HCT116 (cell line): ENCODE data around the gene USP32. TPM values are rescaled to one million over a fixed set of nuclear protein-coding genes. Genes with fewer than 3 reads are reported as not detected.

Source experiments
- ATAC-seq: fragments of 200-7000 bp; cut with Tn5 transposase; 2 replicates; pipeline ENCODE4 v1.9.1; 2020; ENCODE audit warnings: mild to moderate bottlenecking, moderate library complexity
- BruUV-seq: library from RNA; stranded (reverse); fragments of 400-500 nt; replicated peaks from 2 replicates; lab custom pipeline; 2021; lab: Mats Ljungman, UMichigan
- CTCF ChIA-PET: fragments of 300-600 bp; sonication (Branson Sonifier 250); formaldehyde crosslinking; loops from one replicate; lab custom pipeline; 2021; ENCODE audit warnings: antibody characterized with exemption; lab: Charles Lee
- POLR2A ChIA-PET: fragments of 300-600, 350-600 bp; sonication (Branson Sonifier 250); formaldehyde crosslinking; loops from one replicate; lab custom pipeline; 2021; ENCODE audit warnings: antibody characterized with exemption; lab: Charles Lee
- RAD21 ChIA-PET, 2 experiments: fragments of 300-600 bp; sonication (Branson Sonifier 250); formaldehyde crosslinking; loops; one replicate each; lab custom pipeline; 2023; ENCODE audit warnings: low total read pairs in 2 of 2; ENCODE audit not compliant: uncharacterized antibody in 2 of 2, unreplicated experiment in 2 of 2, low non-redundant PET in 1 of 2; lab: Charles Lee
- DNase-seq: peaks from one replicate; pipeline ENCODE4 v3.0.0-alpha.2; 2010; ENCODE audit warnings: low read depth, low spot score
- H2AFZ ChIP-seq: fragments of 200-600 bp; shearing (Covaris generic), sonication (generic); 2 replicates; pipeline ENCODE4 v1.6.1; 2017; ENCODE audit warnings: low read depth, mixed run types, mixed read lengths, antibody characterized with exemption, low read length; ENCODE audit not compliant: poor library complexity, severe bottlenecking
- H3K27ac ChIP-seq: 2 replicates; pipeline ENCODE4 v1.5.1; 2012; ENCODE audit warnings: low read depth, low read length
- H3K27me3 ChIP-seq: fragments of 200-600 bp; sonication (generic); 2 replicates; pipeline ENCODE4 v1.6.1; 2016; ENCODE audit warnings: mixed run types, low read length, mixed read lengths; ENCODE audit not compliant: insufficient read depth
- H3K36me3 ChIP-seq, 2 experiments: fragments of 200-500 bp in 1 of 2; fragments of 200-600 bp in 1 of 2; sonication (Bioruptor generic) in 1 of 2; sonication (generic) in 1 of 2; 2 replicates each; pipeline versions ENCODE4 v1.5.1 to v1.6.1; 2014 to 2016; ENCODE audit warnings: low read length in 2 of 2, inconsistent platforms in 1 of 2, mixed read lengths in 1 of 2, mixed run types in 1 of 2; ENCODE audit not compliant: insufficient read depth in 2 of 2, control insufficient read depth in 1 of 2
- H3K4me1 ChIP-seq, 2 experiments: fragments of 200-600 bp in 1 of 2; sonication (generic) in 1 of 2; 2 replicates each; pipeline versions ENCODE4 v1.5.1 to v1.6.1; 2012 to 2017; ENCODE audit warnings: low read length in 2 of 2, inconsistent platforms in 1 of 2, mild to moderate bottlenecking in 1 of 2, mixed read lengths in 1 of 2, mixed run types in 1 of 2, moderate library complexity in 1 of 2; ENCODE audit not compliant: insufficient read depth in 2 of 2, control insufficient read depth in 1 of 2
- H3K4me2 ChIP-seq: fragments of 200-600 bp; sonication (generic); 2 replicates; pipeline ENCODE4 v1.6.1; 2017; ENCODE audit warnings: mixed run types, low read length, mixed read lengths
- H3K4me3 ChIP-seq, 2 experiments: fragments of 200-600 bp in 1 of 2; sonication (generic) in 1 of 2; replicated peaks in 1 of 2; 2 replicates each; pipeline ENCODE4 v1.5.1; 2011 to 2016; ENCODE audit warnings: low read length in 2 of 2, control low read depth in 1 of 2, low read depth in 1 of 2, mild to moderate bottlenecking in 1 of 2, mixed read lengths in 1 of 2, mixed run types in 1 of 2
- H3K79me2 ChIP-seq: fragments of 200-600 bp; sonication (generic); 2 replicates; pipeline ENCODE4 v1.6.1; 2017; ENCODE audit warnings: mild to moderate bottlenecking, mixed run types, low read length, moderate library complexity, mixed read lengths; ENCODE audit not compliant: insufficient read depth
- H3K9ac ChIP-seq: fragments of 200-600 bp; sonication (generic); 2 replicates; pipeline ENCODE4 v1.6.1; 2016; ENCODE audit warnings: low read length, mixed read lengths
- H3K9me2 ChIP-seq: fragments of 200-600 bp; sonication (generic), shearing (Covaris generic); 2 replicates; pipeline ENCODE4 v1.6.1; 2017; ENCODE audit warnings: mixed run types, mild to moderate bottlenecking, moderate library complexity; ENCODE audit not compliant: insufficient read depth
- H3K9me3 ChIP-seq, 2 experiments: fragments of 200-500 bp in 1 of 2; fragments of 200-600 bp in 1 of 2; sonication (Bioruptor generic) in 1 of 2; sonication (generic) in 1 of 2; 2 replicates each; pipeline ENCODE4 v1.6.1; 2014 to 2017; ENCODE audit warnings: low read length in 2 of 2, mixed read lengths in 2 of 2, inconsistent platforms in 1 of 2, low read depth in 1 of 2, mild to moderate bottlenecking in 1 of 2, mixed run types in 1 of 2, moderate library complexity in 1 of 2; ENCODE audit not compliant: control insufficient read depth in 1 of 2, insufficient read depth in 1 of 2
- H4K20me1 ChIP-seq: fragments of 200-600 bp; sonication (generic), shearing (Covaris generic); 2 replicates; pipeline ENCODE4 v1.6.1; 2017; ENCODE audit warnings: mixed run types, mild to moderate bottlenecking, moderate library complexity; ENCODE audit not compliant: insufficient read depth
- ATF3 ChIP-seq: IDR thresholded peaks from 2 replicates; pipeline ENCODE4 v1.6.1; 2012
- CBX3 ChIP-seq: IDR thresholded peaks from 2 replicates; pipeline ENCODE4 v1.6.1; 2012; ENCODE audit warnings: low read depth
- CEBPB ChIP-seq: IDR thresholded peaks from 2 replicates; pipeline ENCODE4 v1.6.1; 2012; ENCODE audit warnings: low read depth
- EGR1 ChIP-seq: IDR thresholded peaks from 2 replicates; pipeline ENCODE4 v1.6.1; 2012; ENCODE audit warnings: low read depth
- ELF1 ChIP-seq: IDR thresholded peaks from 2 replicates; pipeline ENCODE4 v1.6.1; 2012; ENCODE audit warnings: low read depth, borderline replicate concordance
- EZH2 ChIP-seq: fragments of 200-600 bp; sonication (generic); IDR thresholded peaks from 2 replicates; pipeline ENCODE4 v1.6.1; 2017; ENCODE audit warnings: antibody characterized with exemption, mixed run types
- EZH2phosphoT487 ChIP-seq: fragments of 200-600 bp; IDR thresholded peaks from 2 replicates; pipeline ENCODE4 v1.6.1; 2018; ENCODE audit warnings: antibody characterized with exemption, borderline replicate concordance
- FOSL1 ChIP-seq: IDR thresholded peaks from 2 replicates; pipeline ENCODE4 v1.6.1; 2012; ENCODE audit warnings: low read depth
- JUND ChIP-seq: IDR thresholded peaks from 2 replicates; pipeline ENCODE4 v1.6.1; 2012
- POLR2AphosphoS5 ChIP-seq: IDR thresholded peaks from 2 replicates; pipeline ENCODE4 v1.6.1; 2011; ENCODE audit warnings: mild to moderate bottlenecking, low read depth, low read length, moderate library complexity
- RAD21 ChIP-seq: IDR thresholded peaks from 2 replicates; pipeline ENCODE4 v1.6.1; 2012; ENCODE audit warnings: low read depth, mild to moderate bottlenecking
- SP1 ChIP-seq: IDR thresholded peaks from 2 replicates; pipeline ENCODE4 v1.6.1; 2012; ENCODE audit warnings: low read depth
- SRF ChIP-seq: IDR thresholded peaks from 2 replicates; pipeline ENCODE4 v1.6.1; 2012; ENCODE audit warnings: low read depth
- TCF7L2 ChIP-seq: IDR thresholded peaks from 2 replicates; pipeline ENCODE4 v1.7.0; 2011; ENCODE audit warnings: borderline replicate concordance, inconsistent platforms; ENCODE audit not compliant: insufficient read depth, insufficient read length; ENCODE audit errors: extremely low read depth
- YY1 ChIP-seq: IDR thresholded peaks from 2 replicates; pipeline ENCODE4 v1.6.1; 2011; ENCODE audit warnings: low read length, low read depth, moderate library complexity, mild to moderate bottlenecking; ENCODE audit not compliant: insufficient replicate concordance; ENCODE audit errors: extremely low read depth
- ZBTB33 ChIP-seq: IDR thresholded peaks from 2 replicates; pipeline ENCODE4 v1.6.1; 2011; ENCODE audit warnings: mild to moderate bottlenecking, low read length, moderate library complexity; ENCODE audit not compliant: insufficient replicate concordance; ENCODE audit errors: extremely low read depth
- ZFX ChIP-seq: fragments of 450-650 bp; IDR thresholded peaks from 2 replicates; pipeline ENCODE4 v1.6.1; 2017
- intact Hi-C: fragments of 100-400 bp; cut with micrococcal nuclease; formaldehyde crosslinking; loops from 2 replicates; pipeline ENCODE4 v1.10.0; 2022
- total RNA-seq: library from RNA; stranded (reverse); gene quantifications from one replicate; pipeline ENCODE4 v1.2.1, GENCODE V29; 2021; ENCODE audit not compliant: unreplicated experiment
- TF ChIP-seq, protein P1 (sequence below), 3 experiments: fragments of 200-600 bp in 1 of 3; sonication (generic) in 1 of 3; IDR thresholded peaks in 2 of 3; conservative IDR thresholded peaks in 1 of 3; 2 replicates each; pipeline ENCODE4 v1.5.1; 2012 to 2017; ENCODE audit warnings: low read depth in 2 of 3, low read length in 2 of 3, antibody characterized with exemption in 1 of 3, borderline replicate concordance in 1 of 3, control low read depth in 1 of 3, mild to moderate bottlenecking in 1 of 3, mixed read lengths in 1 of 3, mixed run types in 1 of 3, moderate library complexity in 1 of 3; ENCODE audit not compliant: insufficient read depth in 1 of 3
- TF ChIP-seq, protein P2 (sequence below): IDR thresholded peaks from 2 replicates; pipeline ENCODE4 v1.6.1; 2012; ENCODE audit warnings: low read depth
- TF ChIP-seq, protein P3 (sequence below): IDR thresholded peaks from 2 replicates; pipeline ENCODE4 v1.6.1; 2012

The USP32 gene
- total RNA-seq, 1 experiment from 2014 or later = 67.0 TPM

DNA sequence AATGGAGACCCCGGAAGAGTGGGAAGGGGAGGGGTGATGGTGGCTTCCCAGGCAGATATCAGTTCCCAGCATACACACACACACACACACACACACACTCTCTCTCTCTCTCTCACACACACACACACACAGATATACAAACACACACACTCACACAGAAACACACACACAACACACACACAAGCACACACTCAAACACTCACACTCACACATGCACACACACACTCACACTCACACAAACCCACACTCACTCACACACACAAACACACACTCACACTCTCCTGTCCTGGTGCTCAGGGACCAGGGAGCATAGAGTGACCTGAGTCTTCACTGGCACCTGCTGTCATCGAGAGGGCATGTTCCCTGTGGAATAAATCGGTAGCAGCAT, 236.5 kb downstream of the USP32 start:
- H3K27ac ChIP-seq = no peak overlapping the region
- no peak for ATAC-seq
- TF ChIP-seq SRF (no peak), EZH2 (no peak), EGR1 (no peak), ZFX (no peak), TCF7L2 (no peak), EZH2phosphoT487 (no peak), ELF1 (no peak), POLR2AphosphoS5 (no peak), FOSL1 (no peak), RAD21 (no peak), YY1 (no peak), SP1 (no peak), CBX3 (no peak), CEBPB (no peak), ZBTB33 (no peak), JUND (no peak), ATF3 (no peak)
- TF ChIP-seq, protein P1, sequence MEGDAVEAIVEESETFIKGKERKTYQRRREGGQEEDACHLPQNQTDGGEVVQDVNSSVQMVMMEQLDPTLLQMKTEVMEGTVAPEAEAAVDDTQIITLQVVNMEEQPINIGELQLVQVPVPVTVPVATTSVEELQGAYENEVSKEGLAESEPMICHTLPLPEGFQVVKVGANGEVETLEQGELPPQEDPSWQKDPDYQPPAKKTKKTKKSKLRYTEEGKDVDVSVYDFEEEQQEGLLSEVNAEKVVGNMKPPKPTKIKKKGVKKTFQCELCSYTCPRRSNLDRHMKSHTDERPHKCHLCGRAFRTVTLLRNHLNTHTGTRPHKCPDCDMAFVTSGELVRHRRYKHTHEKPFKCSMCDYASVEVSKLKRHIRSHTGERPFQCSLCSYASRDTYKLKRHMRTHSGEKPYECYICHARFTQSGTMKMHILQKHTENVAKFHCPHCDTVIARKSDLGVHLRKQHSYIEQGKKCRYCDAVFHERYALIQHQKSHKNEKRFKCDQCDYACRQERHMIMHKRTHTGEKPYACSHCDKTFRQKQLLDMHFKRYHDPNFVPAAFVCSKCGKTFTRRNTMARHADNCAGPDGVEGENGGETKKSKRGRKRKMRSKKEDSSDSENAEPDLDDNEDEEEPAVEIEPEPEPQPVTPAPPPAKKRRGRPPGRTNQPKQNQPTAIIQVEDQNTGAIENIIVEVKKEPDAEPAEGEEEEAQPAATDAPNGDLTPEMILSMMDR (IDR thresholded peaks at IDR 0.05 in 2 of 3, conservative IDR thresholded peaks at IDR 0.05 in 1 of 3; ENCODE audit: borderline replicate concordance in 1 of 3, insufficient read depth in 1 of 3, low read depth in 2 of 3, low read length in 2 of 3) = no peak
- TF ChIP-seq, protein P2, sequence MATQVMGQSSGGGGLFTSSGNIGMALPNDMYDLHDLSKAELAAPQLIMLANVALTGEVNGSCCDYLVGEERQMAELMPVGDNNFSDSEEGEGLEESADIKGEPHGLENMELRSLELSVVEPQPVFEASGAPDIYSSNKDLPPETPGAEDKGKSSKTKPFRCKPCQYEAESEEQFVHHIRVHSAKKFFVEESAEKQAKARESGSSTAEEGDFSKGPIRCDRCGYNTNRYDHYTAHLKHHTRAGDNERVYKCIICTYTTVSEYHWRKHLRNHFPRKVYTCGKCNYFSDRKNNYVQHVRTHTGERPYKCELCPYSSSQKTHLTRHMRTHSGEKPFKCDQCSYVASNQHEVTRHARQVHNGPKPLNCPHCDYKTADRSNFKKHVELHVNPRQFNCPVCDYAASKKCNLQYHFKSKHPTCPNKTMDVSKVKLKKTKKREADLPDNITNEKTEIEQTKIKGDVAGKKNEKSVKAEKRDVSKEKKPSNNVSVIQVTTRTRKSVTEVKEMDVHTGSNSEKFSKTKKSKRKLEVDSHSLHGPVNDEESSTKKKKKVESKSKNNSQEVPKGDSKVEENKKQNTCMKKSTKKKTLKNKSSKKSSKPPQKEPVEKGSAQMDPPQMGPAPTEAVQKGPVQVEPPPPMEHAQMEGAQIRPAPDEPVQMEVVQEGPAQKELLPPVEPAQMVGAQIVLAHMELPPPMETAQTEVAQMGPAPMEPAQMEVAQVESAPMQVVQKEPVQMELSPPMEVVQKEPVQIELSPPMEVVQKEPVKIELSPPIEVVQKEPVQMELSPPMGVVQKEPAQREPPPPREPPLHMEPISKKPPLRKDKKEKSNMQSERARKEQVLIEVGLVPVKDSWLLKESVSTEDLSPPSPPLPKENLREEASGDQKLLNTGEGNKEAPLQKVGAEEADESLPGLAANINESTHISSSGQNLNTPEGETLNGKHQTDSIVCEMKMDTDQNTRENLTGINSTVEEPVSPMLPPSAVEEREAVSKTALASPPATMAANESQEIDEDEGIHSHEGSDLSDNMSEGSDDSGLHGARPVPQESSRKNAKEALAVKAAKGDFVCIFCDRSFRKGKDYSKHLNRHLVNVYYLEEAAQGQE = no peak
- TF ChIP-seq, protein P3, sequence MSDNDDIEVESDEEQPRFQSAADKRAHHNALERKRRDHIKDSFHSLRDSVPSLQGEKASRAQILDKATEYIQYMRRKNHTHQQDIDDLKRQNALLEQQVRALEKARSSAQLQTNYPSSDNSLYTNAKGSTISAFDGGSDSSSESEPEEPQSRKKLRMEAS = no peak
- TF ChIP-seq, all 23 proteins: peak for 0
- H3K4me2 ChIP-seq = no peak overlapping the region
- H3K79me2 ChIP-seq = no peaks in the 10 kb centered on the region
- POLR2A ChIA-PET = no interaction called here
- H3K4me3 ChIP-seq = no peak overlapping the region
- CTCF ChIA-PET = no interaction called here
- RAD21 ChIA-PET = no interaction called here
- H3K9me3 ChIP-seq = no peaks in the 10 kb centered on the region
- intact Hi-C loops = no loop called here
- H4K20me1 ChIP-seq = no peaks in the 10 kb centered on the region
- H3K4me1 ChIP-seq = no peaks in the 10 kb centered on the region
- DNase-seq = no peak
- no peak overlapping the region for H3K9ac ChIP-seq
- H3K27me3 ChIP-seq = no peaks in the 10 kb centered on the region
- BruUV-seq = no TSS peak
- no peaks in the 10 kb centered on the region for H3K36me3 ChIP-seq
- H2AFZ ChIP-seq = no peak overlapping the region
- H3K9me2 ChIP-seq = no peaks in the 10 kb centered on the region
